ENCODE data around the gene C2CD2.
"Not testable (repeated sequence)": the region's sequence is repeated elsewhere in the genome, so short reads cannot be mapped to it uniquely, and the experiment has no call there.

Gene C2CD2

GRCh38 chr21:41974752-41975053 lies 20.9 kb upstream of the C2CD2 start:
- DNase-seq (ENCODE audit: low read depth), result no peak

GRCh38 chr21:41973861-41974751 lies 20.3 kb upstream of the C2CD2 start:
- DNase-seq (ENCODE audit: low read depth), result no peak

DNA sequence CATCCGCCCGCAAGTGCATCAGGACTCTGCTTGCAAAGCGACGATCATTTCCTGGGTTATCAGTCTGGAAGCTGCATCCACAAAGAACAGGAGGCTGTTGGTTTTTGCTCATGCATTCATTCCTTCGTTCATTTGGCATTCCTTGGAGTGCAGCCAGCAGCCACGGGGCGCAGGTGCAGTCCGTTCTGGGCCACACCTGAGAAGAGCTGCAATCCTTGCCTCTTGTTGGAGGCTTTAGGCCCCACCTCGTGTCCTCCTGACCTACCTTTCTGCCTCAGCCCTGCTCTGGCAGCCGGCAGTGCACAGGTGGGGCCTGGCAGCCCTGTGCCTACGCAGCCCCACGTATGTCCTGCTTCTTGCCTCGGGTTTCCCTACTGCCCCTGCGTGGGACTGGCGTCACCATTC lies 19.6 kb upstream of the C2CD2 start:
- DNase-seq (ENCODE audit: low read depth), result no peak

GRCh38 chr21:41972511-41973205 lies 18.8 kb upstream of the C2CD2 start:
- no peak for DNase-seq (ENCODE audit: low read depth)

GRCh38 chr21:41971891-41972290 lies 18.1 kb upstream of the C2CD2 start:
- DNase-seq (ENCODE audit: low read depth), result no peak

DNA sequence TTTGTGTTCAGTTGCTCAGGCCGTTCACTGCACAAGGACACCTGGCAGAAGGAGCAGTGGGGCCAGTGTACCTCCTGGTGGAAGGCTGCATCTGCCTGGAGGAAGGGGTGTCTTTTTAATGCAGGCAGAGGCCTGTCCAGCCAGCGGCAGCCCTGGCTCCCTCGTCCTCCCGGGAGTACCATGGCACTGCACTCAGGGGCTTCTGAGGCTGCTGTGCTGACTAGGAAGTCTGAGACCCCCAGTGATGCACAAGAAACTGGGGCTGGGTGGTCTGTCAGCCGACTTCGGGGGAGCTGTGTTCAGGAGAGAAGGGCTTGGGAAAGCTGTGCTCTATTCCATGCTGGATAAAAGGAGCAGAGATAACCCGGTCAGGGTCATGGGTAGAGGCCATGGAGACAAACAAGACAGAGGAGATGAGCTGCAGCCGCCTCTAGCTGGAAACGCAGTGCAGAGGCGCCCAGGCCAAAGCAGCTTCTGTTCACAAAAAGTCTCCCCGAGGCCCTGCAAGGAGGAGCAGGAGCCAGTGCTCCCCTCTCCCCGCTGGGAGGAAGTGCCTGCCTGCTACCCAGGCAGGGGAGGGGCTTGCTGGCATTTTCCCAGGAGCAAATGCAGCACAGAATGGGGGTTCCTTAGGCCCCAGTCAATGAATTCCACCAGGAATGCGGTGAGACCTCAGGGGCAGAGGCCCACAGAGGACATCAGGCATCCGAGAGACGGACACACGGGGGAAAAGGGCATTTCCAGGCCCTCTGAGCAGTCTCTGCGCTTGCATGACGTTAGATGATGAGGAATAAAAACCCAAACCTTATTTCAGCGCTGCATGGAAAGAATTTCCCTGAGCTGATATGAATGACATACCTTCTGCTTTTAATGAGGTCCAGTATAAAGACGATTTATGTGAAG lies 17.2 kb upstream of the C2CD2 start:
- no peak for DNase-seq (ENCODE audit: low read depth)

GRCh38 chr21:41970106-41970391 lies 16.2 kb upstream of the C2CD2 start:
- no peak for DNase-seq (ENCODE audit: low read depth)

DNA sequence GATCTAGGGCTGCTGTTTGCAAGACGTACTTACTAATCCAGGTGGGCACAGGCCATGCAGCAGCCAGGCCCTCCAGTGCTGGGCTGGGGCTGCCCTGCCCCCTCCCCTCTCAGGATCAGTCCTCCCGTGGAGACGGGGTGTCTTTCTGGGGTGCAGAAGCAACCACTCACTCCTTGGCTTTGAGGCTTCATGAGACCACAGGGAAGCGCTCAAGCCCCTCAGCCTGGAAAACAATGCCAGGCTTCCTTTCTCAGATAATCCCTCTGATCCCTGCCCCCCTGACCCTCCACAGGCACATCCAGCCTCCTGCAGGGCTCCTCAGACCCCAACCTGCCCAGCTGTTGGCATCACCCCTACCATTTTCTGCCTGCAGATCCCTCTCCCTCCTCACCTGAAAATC lies 13.9 kb upstream of the C2CD2 start:
- DNase-seq (ENCODE audit: low read depth), result no peak

DNA sequence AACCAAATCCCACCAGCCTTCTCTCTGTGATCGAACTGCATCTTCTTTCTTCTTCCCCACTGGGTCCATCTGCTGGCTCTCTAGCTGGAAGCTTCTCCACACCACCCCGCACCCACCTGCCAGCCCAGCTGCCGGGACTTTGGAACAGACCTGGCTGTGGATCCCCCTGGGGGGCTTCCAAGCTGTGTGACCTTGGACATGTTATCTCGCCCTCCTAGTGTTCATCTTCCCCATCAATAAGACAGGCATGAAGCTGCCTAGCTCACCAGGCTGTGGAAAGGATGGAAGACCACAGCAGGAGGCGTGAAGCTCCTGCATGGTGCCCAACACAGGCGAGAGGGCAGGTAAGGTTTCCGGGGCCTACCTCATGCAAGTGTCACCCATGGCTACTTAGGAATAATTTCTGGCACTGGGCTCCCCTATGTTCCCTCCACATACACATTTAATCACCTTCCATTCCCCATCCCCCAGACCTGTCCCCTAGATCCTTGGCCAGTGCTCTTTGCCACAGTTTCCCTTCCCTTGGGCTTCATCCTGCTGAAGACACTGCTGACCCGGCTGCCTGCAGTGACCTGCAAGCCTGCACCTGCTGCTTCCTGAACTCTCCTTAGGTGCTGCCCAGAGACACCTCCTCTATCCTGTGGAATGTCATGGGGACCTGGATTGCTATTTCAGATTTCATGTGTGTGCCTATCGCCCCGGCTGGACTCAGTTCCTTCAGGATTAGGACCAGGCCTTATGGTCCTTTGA lies 13.2 kb upstream of the C2CD2 start:
- no peak for DNase-seq (ENCODE audit: low read depth)

- no peak for DNase-seq (ENCODE audit: low read depth)
Observed at GRCh38 chr21:41966041-41966833, 12.4 kb upstream of the C2CD2 start.

- DNase-seq (ENCODE audit: low read depth), result no peak
Observed at GRCh38 chr21:41965461-41966013, 11.7 kb upstream of the C2CD2 start.

- no peak for DNase-seq (ENCODE audit: low read depth)
Observed at GRCh38 chr21:41965045-41965444, 11.2 kb upstream of the C2CD2 start.

DNA sequence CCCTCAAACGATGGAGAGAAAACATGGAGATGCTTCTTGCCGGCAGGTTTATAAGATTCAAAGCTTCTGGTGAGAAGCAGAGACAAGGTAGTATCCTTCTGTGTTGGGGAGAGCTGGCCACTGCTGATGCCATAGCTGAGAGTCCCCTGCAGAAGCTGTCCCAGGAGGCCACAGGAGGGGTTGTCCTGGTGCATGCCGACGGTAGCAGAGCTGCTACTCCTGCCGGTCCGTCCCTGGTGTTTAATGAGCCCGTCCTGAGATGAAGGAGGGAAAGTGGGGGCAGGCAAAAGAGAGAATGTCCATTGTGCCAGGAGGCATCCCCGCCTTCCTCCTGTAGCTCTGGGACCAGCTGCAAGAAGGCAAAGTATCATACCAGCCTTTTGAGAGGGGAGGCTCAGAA lies 10.4 kb upstream of the C2CD2 start:
- DNase-seq (ENCODE audit: low read depth), result no peak

DNA sequence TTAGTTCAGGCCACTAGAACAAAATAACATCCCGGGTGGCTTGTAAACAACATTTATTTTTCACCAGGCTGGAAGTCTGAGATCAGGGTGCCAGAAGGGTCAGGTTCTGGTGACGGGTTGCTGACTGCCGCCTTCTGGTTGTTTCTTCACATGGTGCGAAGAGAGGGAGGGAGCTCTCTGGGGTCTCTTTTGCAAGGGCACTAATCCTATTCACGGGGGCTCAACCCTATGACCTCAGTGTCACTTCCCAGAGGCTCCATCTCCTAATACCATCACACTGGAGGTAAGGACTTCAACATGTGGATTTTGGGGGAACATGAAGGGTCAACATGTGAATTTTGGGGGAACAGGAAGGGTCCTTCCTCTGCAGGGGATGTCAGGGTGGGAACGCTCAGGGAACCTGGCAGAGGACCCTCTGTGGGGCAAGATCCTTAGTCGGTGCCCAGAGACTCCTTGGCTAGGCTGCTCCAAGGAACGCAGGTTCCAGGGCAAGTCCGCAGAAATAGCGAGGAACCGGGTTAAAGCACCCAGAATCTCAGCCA lies 8.7 kb upstream of the C2CD2 start:
- no peak for DNase-seq (ENCODE audit: low read depth)

DNA sequence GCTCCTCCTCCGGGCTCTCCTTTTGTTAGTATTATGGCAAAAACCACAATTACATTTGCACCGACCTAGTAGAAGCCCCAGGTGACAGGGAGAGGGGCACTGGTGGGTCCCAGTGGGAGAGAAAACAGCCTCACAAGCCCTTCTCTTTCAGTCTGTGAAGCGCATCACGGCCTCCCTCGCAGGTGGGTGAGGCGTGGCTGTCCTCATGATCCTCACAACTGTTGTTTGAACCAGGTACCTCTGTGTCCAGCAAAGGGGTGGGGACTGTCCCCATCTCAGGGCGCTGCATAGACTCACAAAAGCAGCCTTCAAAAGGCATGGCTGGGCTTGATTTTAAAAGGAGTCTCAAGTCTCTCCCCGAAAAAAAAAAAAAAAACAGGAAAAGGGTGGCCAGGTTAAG lies 7.9 kb upstream of the C2CD2 start:
- no peak for DNase-seq (ENCODE audit: low read depth)

DNA sequence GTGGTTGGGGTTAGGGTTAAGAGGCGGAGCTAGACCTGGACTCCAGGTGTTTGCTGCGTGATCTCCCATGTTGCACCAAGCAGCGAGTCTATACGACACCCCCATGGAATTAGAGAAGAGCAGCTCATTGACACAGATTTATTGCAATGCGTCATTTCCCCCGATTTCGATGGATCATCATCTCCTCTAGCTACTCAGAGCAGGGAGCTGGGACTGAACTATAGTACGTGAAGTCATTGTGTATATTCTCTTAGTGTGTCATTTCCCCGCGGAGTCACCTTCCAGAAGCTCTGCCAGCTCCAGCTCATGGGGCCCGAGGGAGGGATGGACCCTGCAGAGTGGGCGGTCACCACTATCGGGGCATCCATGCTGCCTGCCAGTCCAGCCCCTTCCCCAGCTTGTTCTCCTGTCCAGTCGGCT lies 7.5 kb upstream of the C2CD2 start:
- no peak for DNase-seq (ENCODE audit: low read depth)

- no peak for DNase-seq (ENCODE audit: low read depth)
Observed at GRCh38 chr21:41960386-41960785, 6.6 kb upstream of the C2CD2 start.

DNA sequence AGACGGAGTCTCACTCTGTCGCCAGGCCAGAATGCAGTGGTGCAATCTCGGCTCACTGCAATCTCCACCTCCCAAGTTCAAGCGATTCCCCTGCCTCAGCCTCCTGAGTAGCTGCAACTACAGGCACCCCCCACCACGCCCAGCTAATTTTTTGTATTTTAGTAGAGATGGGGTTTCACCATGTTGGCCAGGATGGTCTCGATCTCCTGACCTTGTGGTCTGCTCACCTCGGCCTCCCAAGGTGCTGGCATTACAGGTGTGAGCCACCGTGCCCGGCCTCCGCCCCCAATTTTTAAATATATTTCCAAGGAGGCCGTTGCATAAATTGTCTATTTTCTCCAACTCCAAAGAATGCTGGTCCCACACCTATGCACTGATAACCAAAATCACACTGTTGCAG lies 5.9 kb upstream of the C2CD2 start:
- not testable (repeated sequence) for DNase-seq (ENCODE audit: low read depth)

- DNase-seq (ENCODE audit: low read depth), result no peak
Observed at GRCh38 chr21:41958886-41959563, 5.2 kb upstream of the C2CD2 start.
